ENCODE measurements around the gene RAB28.

RAB28 gene

GRCh38 chr4:13483136-13483767 is 888 bp downstream of the RAB28 start:
- Mint-ChIP-seq H3K27ac (peak overlapping the region; percentile 50), H3K36me3 (ENCODE audit: low read depth) (peaks cover 8% of the 10 kb centered on the region), H3K9me3 (peaks cover 4% of the 10 kb centered on the region), H3K4me1 (ENCODE audit: low read depth) (peaks cover 37% of the 10 kb centered on the region), H3K27me3 (peaks cover 9% of the 10 kb centered on the region), H3K4me3 (peak overlapping the region; percentile 91)

GRCh38 chr4:13481569-13481968 is 2.6 kb downstream of the RAB28 start:
- Mint-ChIP-seq H3K4me1 (ENCODE audit: low read depth) (peaks cover 42% of the 10 kb centered on the region), H3K4me3 (no peak overlapping the region), H3K27ac (no peak overlapping the region), H3K36me3 (ENCODE audit: low read depth) (peaks cover 8% of the 10 kb centered on the region), H3K9me3 (no peaks in the 10 kb centered on the region), H3K27me3 (no peaks in the 10 kb centered on the region)

- H3K9me3 Mint-ChIP-seq = no peaks in the 10 kb centered on the region
- no peak overlapping the region for H3K4me3 Mint-ChIP-seq
- H3K27me3 Mint-ChIP-seq = no peaks in the 10 kb centered on the region
- peaks cover 19% of the 10 kb centered on the region for H3K36me3 Mint-ChIP-seq (ENCODE audit: low read depth)
- peaks cover 50% of the 10 kb centered on the region for H3K4me1 Mint-ChIP-seq (ENCODE audit: low read depth)
- H3K27ac Mint-ChIP-seq = no peak overlapping the region
Observed at GRCh38 chr4:13478707-13479106, 5.4 kb downstream of the RAB28 start.

- peaks cover 21% of the 10 kb centered on the region for H3K36me3 Mint-ChIP-seq (ENCODE audit: low read depth)
- H3K4me3 Mint-ChIP-seq = no peak overlapping the region
- no peaks in the 10 kb centered on the region for H3K27me3 Mint-ChIP-seq
- no peaks in the 10 kb centered on the region for H3K9me3 Mint-ChIP-seq
- H3K27ac Mint-ChIP-seq = no peak overlapping the region
- peaks cover 45% of the 10 kb centered on the region for H3K4me1 Mint-ChIP-seq (ENCODE audit: low read depth)
Observed at GRCh38 chr4:13478131-13478530, 6.0 kb downstream of the RAB28 start.

GRCh38 chr4:13476915-13477314 is 7.2 kb downstream of the RAB28 start:
- Mint-ChIP-seq H3K27ac (no peak overlapping the region), H3K9me3 (no peaks in the 10 kb centered on the region), H3K36me3 (ENCODE audit: low read depth) (peaks cover 25% of the 10 kb centered on the region), H3K27me3 (no peaks in the 10 kb centered on the region), H3K4me1 (ENCODE audit: low read depth) (peaks cover 33% of the 10 kb centered on the region), H3K4me3 (no peak overlapping the region)

- Mint-ChIP-seq H3K4me3 (no peak overlapping the region), H3K27me3 (no peaks in the 10 kb centered on the region), H3K9me3 (no peaks in the 10 kb centered on the region), H3K27ac (no peak overlapping the region), H3K36me3 (ENCODE audit: low read depth) (peaks cover 25% of the 10 kb centered on the region), H3K4me1 (ENCODE audit: low read depth) (peaks cover 25% of the 10 kb centered on the region)
Observed at GRCh38 chr4:13476152-13476551, 8.0 kb downstream of the RAB28 start.

- Mint-ChIP-seq H3K4me1 (ENCODE audit: low read depth) (peaks cover 24% of the 10 kb centered on the region), H3K27ac (no peak overlapping the region), H3K27me3 (no peaks in the 10 kb centered on the region), H3K9me3 (no peaks in the 10 kb centered on the region), H3K36me3 (ENCODE audit: low read depth) (peaks cover 34% of the 10 kb centered on the region), H3K4me3 (no peak overlapping the region)
Observed at GRCh38 chr4:13471400-13471799, 12.7 kb downstream of the RAB28 start.

- Mint-ChIP-seq H3K9me3 (peaks cover 6% of the 10 kb centered on the region), H3K4me1 (ENCODE audit: low read depth) (peaks cover 23% of the 10 kb centered on the region)
Observed at GRCh38 chr4:13470379-13470778, 13.8 kb downstream of the RAB28 start.

DNA sequence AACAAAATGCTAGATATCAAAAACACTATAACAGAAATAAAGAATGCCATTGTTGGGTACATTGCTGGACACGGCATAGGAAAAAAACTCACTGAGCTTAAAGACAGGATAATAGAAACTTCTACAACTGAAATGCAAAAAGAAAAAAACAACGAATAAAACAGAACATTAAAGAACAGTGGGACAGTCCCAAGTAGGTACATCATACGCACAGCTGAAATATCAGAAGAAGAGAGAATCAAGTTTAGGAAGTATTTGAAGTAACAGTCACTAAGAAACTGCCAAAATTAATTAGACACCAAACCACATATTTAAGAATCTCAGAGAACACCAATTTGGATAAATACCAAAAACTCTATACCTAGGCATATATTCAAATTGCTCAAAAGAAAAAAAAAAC is 19.2 kb downstream of the RAB28 start:
- no peak overlapping the region for H3K27ac Mint-ChIP-seq
- H3K4me3 Mint-ChIP-seq = no peak overlapping the region
- no peaks in the 10 kb centered on the region for H3K27me3 Mint-ChIP-seq
- peaks cover 28% of the 10 kb centered on the region for H3K4me1 Mint-ChIP-seq (ENCODE audit: low read depth)
- H3K9me3 Mint-ChIP-seq = peaks cover 6% of the 10 kb centered on the region
- peaks cover 54% of the 10 kb centered on the region for H3K36me3 Mint-ChIP-seq (ENCODE audit: low read depth)

More at GRCh38 chr4:13470379-13470778, 13.8 kb downstream of the RAB28 start:
- Mint-ChIP-seq H3K4me3 (no peak overlapping the region), H3K36me3 (ENCODE audit: low read depth) (peaks cover 44% of the 10 kb centered on the region), H3K27me3 (no peaks in the 10 kb centered on the region), H3K27ac (no peak overlapping the region)

GRCh38 chr4:13464543-13464942 is 19.6 kb downstream of the RAB28 start:
- Mint-ChIP-seq H3K27me3 (no peaks in the 10 kb centered on the region), H3K27ac (no peak overlapping the region), H3K9me3 (peaks cover 6% of the 10 kb centered on the region), H3K4me1 (ENCODE audit: low read depth) (peaks cover 28% of the 10 kb centered on the region), H3K4me3 (no peak overlapping the region), H3K36me3 (ENCODE audit: low read depth) (peaks cover 58% of the 10 kb centered on the region)

DNA sequence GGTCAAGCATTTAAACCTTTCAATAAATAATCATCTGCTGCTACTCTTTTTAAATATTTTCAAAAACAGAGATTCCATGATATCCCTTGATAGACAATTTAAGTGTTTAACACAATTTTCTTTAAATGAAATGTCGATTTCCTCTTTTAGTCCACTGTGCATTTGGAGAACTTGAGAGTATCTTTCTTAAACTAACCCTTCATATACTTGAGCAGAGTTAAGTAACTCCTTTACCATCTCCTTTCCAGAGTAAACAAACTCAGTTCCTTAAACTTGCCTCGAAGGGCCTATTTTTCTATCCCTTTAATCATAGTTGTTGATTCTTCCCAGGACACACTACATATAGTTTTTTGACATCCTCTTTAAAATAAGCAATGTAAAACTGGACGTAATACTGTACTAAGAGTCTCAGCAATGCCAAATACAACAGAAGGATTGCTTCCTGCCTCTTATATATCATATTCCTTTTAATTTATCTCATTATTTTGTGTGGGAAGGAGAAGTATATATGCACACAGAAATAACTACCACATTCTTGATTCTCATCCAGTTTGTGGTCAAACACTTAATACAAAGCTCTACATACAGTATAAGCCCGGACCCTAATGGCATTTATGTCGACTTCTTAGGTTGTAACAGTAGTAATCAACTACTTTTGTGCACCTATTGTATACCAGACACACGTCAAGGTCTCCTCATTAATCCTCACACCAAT is 22.8 kb downstream of the RAB28 start:
- Mint-ChIP-seq H3K4me1 (ENCODE audit: low read depth) (peaks cover 17% of the 10 kb centered on the region), H3K27ac (no peak overlapping the region), H3K36me3 (ENCODE audit: low read depth) (peaks cover 65% of the 10 kb centered on the region), H3K9me3 (peaks cover 6% of the 10 kb centered on the region), H3K27me3 (no peaks in the 10 kb centered on the region), H3K4me3 (no peak overlapping the region)

GRCh38 chr4:13455411-13455810 is 28.7 kb downstream of the RAB28 start:
- Mint-ChIP-seq H3K9me3 (peaks cover 12% of the 10 kb centered on the region), H3K36me3 (ENCODE audit: low read depth) (peaks cover 58% of the 10 kb centered on the region), H3K27ac (no peak overlapping the region), H3K27me3 (no peaks in the 10 kb centered on the region), H3K4me3 (no peak overlapping the region), H3K4me1 (ENCODE audit: low read depth) (peaks cover 20% of the 10 kb centered on the region)

GRCh38 chr4:13454786-13455185 is 29.4 kb downstream of the RAB28 start:
- H3K4me3 Mint-ChIP-seq = no peak overlapping the region
- peaks cover 12% of the 10 kb centered on the region for H3K9me3 Mint-ChIP-seq
- peaks cover 55% of the 10 kb centered on the region for H3K36me3 Mint-ChIP-seq (ENCODE audit: low read depth)
- no peaks in the 10 kb centered on the region for H3K27me3 Mint-ChIP-seq
- no peak overlapping the region for H3K27ac Mint-ChIP-seq
- peaks cover 20% of the 10 kb centered on the region for H3K4me1 Mint-ChIP-seq (ENCODE audit: low read depth)

DNA sequence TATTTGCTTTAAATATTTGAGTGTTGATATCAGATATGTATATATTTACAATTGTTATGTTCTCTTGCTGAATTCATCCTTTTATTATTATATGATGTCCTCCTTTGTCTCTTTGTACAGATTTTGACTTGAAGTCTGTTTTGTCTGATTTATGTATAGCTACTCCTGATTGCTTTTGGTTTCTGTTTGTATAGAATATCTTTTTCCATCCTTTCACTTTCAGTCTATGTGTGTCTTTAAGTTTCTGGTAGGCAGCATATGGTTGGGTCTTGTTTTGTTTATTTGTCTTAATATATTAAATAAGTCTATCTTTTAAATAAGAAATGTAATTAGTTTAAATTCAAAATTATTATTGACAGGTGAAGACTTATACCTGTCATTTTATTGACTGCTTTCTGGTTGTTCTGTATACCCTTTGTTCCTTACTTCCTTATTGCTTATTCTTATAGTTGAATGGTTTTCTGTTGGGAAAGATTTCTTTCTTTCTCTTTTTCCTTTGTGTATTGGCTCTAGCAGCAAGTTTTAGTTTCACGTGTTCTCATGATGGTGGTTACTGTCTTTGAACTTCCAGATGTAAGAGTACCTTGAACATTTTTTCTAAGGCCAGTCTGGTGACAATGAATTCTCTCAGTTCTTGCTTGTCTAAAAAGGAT is 31.1 kb downstream of the RAB28 start:
- peaks cover 20% of the 10 kb centered on the region for H3K4me1 Mint-ChIP-seq (ENCODE audit: low read depth)
- no peak overlapping the region for H3K4me3 Mint-ChIP-seq
- peaks cover 12% of the 10 kb centered on the region for H3K9me3 Mint-ChIP-seq
- H3K27me3 Mint-ChIP-seq = no peaks in the 10 kb centered on the region
- H3K36me3 Mint-ChIP-seq (ENCODE audit: low read depth) = peaks cover 37% of the 10 kb centered on the region
- H3K27ac Mint-ChIP-seq = no peak overlapping the region

- Mint-ChIP-seq H3K27ac (no peak overlapping the region), H3K27me3 (no peaks in the 10 kb centered on the region), H3K4me1 (ENCODE audit: low read depth) (peaks cover 20% of the 10 kb centered on the region), H3K9me3 (peaks cover 12% of the 10 kb centered on the region), H3K4me3 (no peak overlapping the region), H3K36me3 (ENCODE audit: low read depth) (peaks cover 34% of the 10 kb centered on the region)
Observed at GRCh38 chr4:13449590-13449989, 34.5 kb downstream of the RAB28 start.
